Natural killer cell (primary cell): ENCODE results near the gene SZRD1. TPM values are rescaled to one million over a fixed set of nuclear protein-coding genes. Genes with fewer than 3 reads are reported as not detected.

Experiments
- ATAC-seq, 3 donors: fragments of 150-1000 bp in 2 of 3; fragments of 200-7000 bp in 1 of 3; cut with Tn5 transposase; 1 replicate in 1 of 3; 2 replicates in 2 of 3; pipeline ENCODE4 v1.10.0; 2021; ENCODE audit warnings: mild to moderate bottlenecking in 2 of 3, moderate library complexity in 2 of 3
- DNase-seq, 2 donors: peaks; one replicate each; pipeline versions ENCODE4 v3.0.0 to v3.0.0-alpha.2; 2013 to 2021; ENCODE audit warnings: mixed read lengths in 1 of 2
- H3K27ac ChIP-seq: one replicate; pipeline ENCODE4 v1.5.1; 2013; ENCODE audit warnings: mild to moderate bottlenecking, low read length
- H3K27me3 ChIP-seq: one replicate; pipeline ENCODE4 v1.6.1; 2013; ENCODE audit warnings: low read length; ENCODE audit not compliant: control insufficient read depth, insufficient read depth
- H3K36me3 ChIP-seq: one replicate; pipeline ENCODE4 v1.6.1; 2013; ENCODE audit warnings: low read length; ENCODE audit not compliant: control insufficient read depth, insufficient read depth
- H3K4me1 ChIP-seq: one replicate; pipeline ENCODE4 v1.6.1; 2013; ENCODE audit warnings: low read length; ENCODE audit not compliant: control insufficient read depth, insufficient read depth
- H3K4me3 ChIP-seq: one replicate; pipeline ENCODE4 v1.5.1; 2013; ENCODE audit warnings: low read length
- H3K9me3 ChIP-seq: one replicate; pipeline ENCODE4 v1.6.1; 2013; ENCODE audit warnings: low read length; ENCODE audit not compliant: control insufficient read depth, insufficient read depth
- H3K27ac Mint-ChIP-seq, 2 donors: one replicate each; pipeline ENCODE4 v1.8.0; 2022; ENCODE audit warnings: mild to moderate bottlenecking in 2 of 2, mixed read lengths in 2 of 2, moderate library complexity in 1 of 2
- H3K27me3 Mint-ChIP-seq, 2 donors: one replicate each; pipeline ENCODE4 v1.8.0; 2022; ENCODE audit warnings: low read depth in 2 of 2, mixed read lengths in 2 of 2
- H3K36me3 Mint-ChIP-seq: one replicate; pipeline ENCODE4 v1.8.0; 2022; ENCODE audit warnings: mixed read lengths
- H3K4me1 Mint-ChIP-seq, 2 donors: one replicate each; pipeline ENCODE4 v1.8.0; 2022; ENCODE audit warnings: mixed read lengths in 2 of 2
- H3K4me3 Mint-ChIP-seq: one replicate; pipeline ENCODE4 v1.8.0; 2022; ENCODE audit warnings: mild to moderate bottlenecking, moderate library complexity, mixed read lengths
- H3K9me3 Mint-ChIP-seq, 2 donors: one replicate each; pipeline ENCODE4 v1.8.0; 2022; ENCODE audit warnings: mixed read lengths in 2 of 2
- WGBS: methylation state at CpG from one replicate; pipeline ENCODE4 v1.1.7; 2013; ENCODE audit warnings: missing lambda C conversion rate; ENCODE audit not compliant: insufficient coverage; 5-methylcytosine and 5-hydroxymethylcytosine counted together
- intact Hi-C: fragments of 100-400 bp; cut with micrococcal nuclease; formaldehyde crosslinking; loops from one replicate; pipeline ENCODE4 v1.14.2; 2022
- total RNA-seq, 4 donors: library from RNA; stranded (reverse); fragments of 120-200 nt in 1 of 4; gene quantifications; one replicate each; pipeline versions ENCODE4 v1.2.3 to v1.2.4, GENCODE V29; 2013 to 2022
- TF ChIP-seq, protein P1 (sequence below): fragments of 200-600 bp; IDR thresholded peaks from one replicate; pipeline ENCODE4 v1.8.0; 2022; ENCODE audit warnings: antibody characterized with exemption

Gene SZRD1
- total RNA-seq, 3 donors from 2014 or later (not counting 1 experiment from before 2014, with no cell fraction given) = 170 to 187 (median 177) TPM

DNA sequence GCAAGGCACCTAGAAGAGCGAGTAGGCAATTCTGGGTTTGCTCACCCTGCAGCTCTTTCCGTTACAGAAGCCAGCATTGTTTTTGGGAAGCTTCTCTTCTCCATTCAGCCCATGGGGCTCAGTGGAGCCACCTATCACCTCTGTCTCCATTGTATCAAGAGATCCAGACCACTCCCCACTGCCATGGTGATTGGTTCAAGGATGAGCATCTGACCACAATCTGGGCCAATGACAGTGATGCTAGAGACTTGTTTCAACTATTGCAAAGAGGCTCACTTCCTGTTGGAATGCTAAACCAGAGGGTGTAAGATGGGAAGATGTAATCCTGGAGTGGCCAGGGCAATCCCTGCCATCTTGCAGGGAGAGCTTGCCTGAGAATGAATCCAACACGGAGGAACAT lies 63.6 kb downstream of the SZRD1 start:
- ATAC-seq = no peak
- TF ChIP-seq, protein P1, sequence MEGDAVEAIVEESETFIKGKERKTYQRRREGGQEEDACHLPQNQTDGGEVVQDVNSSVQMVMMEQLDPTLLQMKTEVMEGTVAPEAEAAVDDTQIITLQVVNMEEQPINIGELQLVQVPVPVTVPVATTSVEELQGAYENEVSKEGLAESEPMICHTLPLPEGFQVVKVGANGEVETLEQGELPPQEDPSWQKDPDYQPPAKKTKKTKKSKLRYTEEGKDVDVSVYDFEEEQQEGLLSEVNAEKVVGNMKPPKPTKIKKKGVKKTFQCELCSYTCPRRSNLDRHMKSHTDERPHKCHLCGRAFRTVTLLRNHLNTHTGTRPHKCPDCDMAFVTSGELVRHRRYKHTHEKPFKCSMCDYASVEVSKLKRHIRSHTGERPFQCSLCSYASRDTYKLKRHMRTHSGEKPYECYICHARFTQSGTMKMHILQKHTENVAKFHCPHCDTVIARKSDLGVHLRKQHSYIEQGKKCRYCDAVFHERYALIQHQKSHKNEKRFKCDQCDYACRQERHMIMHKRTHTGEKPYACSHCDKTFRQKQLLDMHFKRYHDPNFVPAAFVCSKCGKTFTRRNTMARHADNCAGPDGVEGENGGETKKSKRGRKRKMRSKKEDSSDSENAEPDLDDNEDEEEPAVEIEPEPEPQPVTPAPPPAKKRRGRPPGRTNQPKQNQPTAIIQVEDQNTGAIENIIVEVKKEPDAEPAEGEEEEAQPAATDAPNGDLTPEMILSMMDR = no peak

GRCh38 chr1:16433030-16433429 lies 66.0 kb downstream of the SZRD1 start:
- TF ChIP-seq, protein P1 = no peak
- no peak for DNase-seq
- Mint-ChIP-seq H3K36me3 (no peaks in the 10 kb centered on the region), H3K4me1 (no peaks in the 10 kb centered on the region), H3K4me3 (no peak overlapping the region), H3K9me3 (no peaks in the 10 kb centered on the region), H3K27ac (no peak overlapping the region), H3K27me3 (peaks cover 0 to 3% of the 10 kb centered on the region in 2 donors)
- WGBS = 73% methylated on average over 9 of the region's 9 CpGs
- Histone ChIP-seq H3K9me3 (no peaks in the 10 kb centered on the region), H3K4me1 (peaks cover 7% of the 10 kb centered on the region), H3K27me3 (no peaks in the 10 kb centered on the region), H3K27ac (no peak overlapping the region), H3K36me3 (no peaks in the 10 kb centered on the region), H3K4me3 (no peak overlapping the region)
- no peak for ATAC-seq
- intact Hi-C loops = no loop called here

More for the DNA sequence above, 63.6 kb downstream of the SZRD1 start:
- H3K27ac ChIP-seq = no peak overlapping the region
- no peak for DNase-seq
- 95% methylated on average over 3 of the region's 3 CpGs for WGBS
- Mint-ChIP-seq H3K27ac (no peak overlapping the region), H3K36me3 (no peaks in the 10 kb centered on the region), H3K27me3 (peaks cover 0 to 3% of the 10 kb centered on the region in 2 donors), H3K4me1 (no peaks in the 10 kb centered on the region), H3K9me3 (no peaks in the 10 kb centered on the region), H3K4me3 (no peak overlapping the region)
- no peaks in the 10 kb centered on the region for H3K36me3 ChIP-seq
- H3K27me3 ChIP-seq = no peaks in the 10 kb centered on the region
- peaks cover 7% of the 10 kb centered on the region for H3K4me1 ChIP-seq
- no peaks in the 10 kb centered on the region for H3K9me3 ChIP-seq
- intact Hi-C loops = no loop called here
- no peak overlapping the region for H3K4me3 ChIP-seq

- 100% methylated on average over 3 of the region's 4 CpGs for WGBS
Measured at GRCh38 chr1:16434007-16434406, 67.0 kb downstream of the SZRD1 start.

GRCh38 chr1:16434501-16434900 lies 67.5 kb downstream of the SZRD1 start:
- no peak overlapping the region for H3K27ac Mint-ChIP-seq
- no peaks in the 10 kb centered on the region for H3K4me1 Mint-ChIP-seq
- WGBS = no CpG with 5 or more reads among the region's 2 CpGs
- intact Hi-C loops = no loop called here
- Histone ChIP-seq H3K27me3 (no peaks in the 10 kb centered on the region), H3K27ac (no peak overlapping the region), H3K9me3 (no peaks in the 10 kb centered on the region), H3K36me3 (no peaks in the 10 kb centered on the region), H3K4me3 (no peak overlapping the region), H3K4me1 (peaks cover 7% of the 10 kb centered on the region)
- H3K4me3 Mint-ChIP-seq = no peak overlapping the region
- DNase-seq (no peak), ATAC-seq (no peak)
- TF ChIP-seq, protein P1 = no peak
- peaks cover 0 to 3% of the 10 kb centered on the region in 2 donors for H3K27me3 Mint-ChIP-seq
- H3K9me3 Mint-ChIP-seq = no peaks in the 10 kb centered on the region
- H3K36me3 Mint-ChIP-seq = no peaks in the 10 kb centered on the region

More at GRCh38 chr1:16434007-16434406, 67.0 kb downstream of the SZRD1 start:
- no peaks in the 10 kb centered on the region for H3K36me3 Mint-ChIP-seq
- H3K9me3 ChIP-seq = no peaks in the 10 kb centered on the region
- no peaks in the 10 kb centered on the region for H3K27me3 ChIP-seq
- ATAC-seq = no peak
- DNase-seq = no peak
- H3K9me3 Mint-ChIP-seq = no peaks in the 10 kb centered on the region
- H3K36me3 ChIP-seq = no peaks in the 10 kb centered on the region
- TF ChIP-seq, protein P1 = no peak
- H3K4me1 ChIP-seq = peaks cover 7% of the 10 kb centered on the region
- no peak overlapping the region for H3K4me3 ChIP-seq
- no peak overlapping the region for H3K27ac Mint-ChIP-seq
- H3K27me3 Mint-ChIP-seq = peaks cover 0 to 3% of the 10 kb centered on the region in 2 donors
- intact Hi-C loops = no loop called here
- no peak overlapping the region for H3K27ac ChIP-seq
- no peaks in the 10 kb centered on the region for H3K4me1 Mint-ChIP-seq
- no peak overlapping the region for H3K4me3 Mint-ChIP-seq
